ENCODE data around the gene ASF1B. TPM values are rescaled to one million over a fixed set of nuclear protein-coding genes. Genes with fewer than 3 reads are reported as not detected.

Gene ASF1B
- total RNA-seq, 3 donors from 2014 or later, result 18.5 to 26.7 (median 21.0) TPM

DNA sequence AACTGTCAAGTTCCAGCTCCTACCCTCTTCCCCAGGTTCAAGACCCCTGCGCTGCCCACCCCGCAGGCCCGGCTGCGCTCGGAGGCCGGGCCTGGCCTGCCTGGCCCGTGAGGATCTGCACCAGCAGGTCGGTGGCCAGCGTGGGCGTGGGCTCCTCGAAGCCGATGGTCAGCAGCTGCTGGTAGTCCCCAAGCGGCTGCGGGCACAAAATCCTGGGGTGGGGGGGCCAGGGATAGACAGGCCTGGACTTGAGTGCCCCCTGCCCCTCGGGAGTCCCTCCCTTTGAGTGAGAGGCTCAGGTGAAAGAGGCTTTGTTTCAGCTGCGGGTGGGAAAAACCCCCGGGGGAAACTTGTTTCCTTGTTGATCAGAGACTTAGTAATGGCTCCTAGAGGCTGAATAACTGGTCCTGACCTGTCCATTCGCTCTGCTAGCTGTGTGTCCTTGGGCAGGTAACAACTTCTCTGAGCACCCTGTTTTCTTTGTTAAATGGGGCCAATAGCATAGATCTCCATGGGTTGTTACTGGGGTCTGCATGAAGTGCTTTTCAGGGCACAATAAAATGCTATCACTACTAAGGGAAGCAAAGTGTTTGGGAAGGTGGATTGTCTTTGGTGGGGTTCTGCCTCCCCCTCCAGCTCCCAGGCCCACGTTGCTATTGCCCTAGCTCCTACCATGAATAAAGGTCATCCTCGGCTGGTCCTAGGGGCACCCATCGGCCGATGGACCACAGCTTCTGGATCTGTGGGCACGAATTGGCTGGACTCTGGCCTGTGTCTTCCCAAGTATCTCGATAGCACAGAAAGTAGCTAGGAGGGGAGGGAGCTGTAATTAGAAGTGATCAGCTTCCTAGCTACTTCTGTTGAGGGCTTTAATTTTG lies 54.4 kb downstream of the ASF1B start:
- Mint-ChIP-seq H3K4me1 (ENCODE audit: low read depth) (peaks cover 12% of the 10 kb centered on the region), H3K27me3 (ENCODE audit: low read depth) (no peaks in the 10 kb centered on the region), H3K9me3 (no peaks in the 10 kb centered on the region), H3K4me3 (peak overlapping the region; percentile 90), H3K36me3 (ENCODE audit: insufficient read depth) (no peaks in the 10 kb centered on the region)
- ATAC-seq, result peak in 1 of 2 donors; percentile 12
- peak; percentile 20 for DNase-seq

GRCh38 chr19:14080887-14081796 lies 55.2 kb downstream of the ASF1B start:
- H3K36me3 Mint-ChIP-seq (ENCODE audit: insufficient read depth), result no peaks in the 10 kb centered on the region
- DNase-seq, result peak; percentile 99
- no peaks in the 10 kb centered on the region for H3K9me3 Mint-ChIP-seq
- no peaks in the 10 kb centered on the region for H3K27me3 Mint-ChIP-seq (ENCODE audit: low read depth)
- H3K4me3 Mint-ChIP-seq, result peak overlapping the region; percentile 90
- ATAC-seq, result peak; percentile 95
- H3K4me1 Mint-ChIP-seq (ENCODE audit: low read depth), result peaks cover 12% of the 10 kb centered on the region

GRCh38 chr19:14078411-14078810 lies 58.0 kb downstream of the ASF1B start:
- ATAC-seq (no peak), DNase-seq (no peak)
- H3K4me1 Mint-ChIP-seq (ENCODE audit: low read depth), result peaks cover 28% of the 10 kb centered on the region
- H3K4me3 Mint-ChIP-seq, result no peak overlapping the region
- no peaks in the 10 kb centered on the region for H3K9me3 Mint-ChIP-seq
- no peaks in the 10 kb centered on the region for H3K36me3 Mint-ChIP-seq (ENCODE audit: insufficient read depth)
- no peaks in the 10 kb centered on the region for H3K27me3 Mint-ChIP-seq (ENCODE audit: low read depth)

- Mint-ChIP-seq H3K9me3 (no peaks in the 10 kb centered on the region), H3K4me3 (peak overlapping the region; percentile 91), H3K4me1 (ENCODE audit: low read depth) (peaks cover 18% of the 10 kb centered on the region), H3K36me3 (ENCODE audit: insufficient read depth) (no peaks in the 10 kb centered on the region), H3K27me3 (ENCODE audit: low read depth) (no peaks in the 10 kb centered on the region)
- peak; percentile 2 to 8 for ATAC-seq
- peak; percentile 19 for DNase-seq
These were observed 62.2 kb downstream of the ASF1B start for GRCh38 chr19:14073925-14074838.

DNA sequence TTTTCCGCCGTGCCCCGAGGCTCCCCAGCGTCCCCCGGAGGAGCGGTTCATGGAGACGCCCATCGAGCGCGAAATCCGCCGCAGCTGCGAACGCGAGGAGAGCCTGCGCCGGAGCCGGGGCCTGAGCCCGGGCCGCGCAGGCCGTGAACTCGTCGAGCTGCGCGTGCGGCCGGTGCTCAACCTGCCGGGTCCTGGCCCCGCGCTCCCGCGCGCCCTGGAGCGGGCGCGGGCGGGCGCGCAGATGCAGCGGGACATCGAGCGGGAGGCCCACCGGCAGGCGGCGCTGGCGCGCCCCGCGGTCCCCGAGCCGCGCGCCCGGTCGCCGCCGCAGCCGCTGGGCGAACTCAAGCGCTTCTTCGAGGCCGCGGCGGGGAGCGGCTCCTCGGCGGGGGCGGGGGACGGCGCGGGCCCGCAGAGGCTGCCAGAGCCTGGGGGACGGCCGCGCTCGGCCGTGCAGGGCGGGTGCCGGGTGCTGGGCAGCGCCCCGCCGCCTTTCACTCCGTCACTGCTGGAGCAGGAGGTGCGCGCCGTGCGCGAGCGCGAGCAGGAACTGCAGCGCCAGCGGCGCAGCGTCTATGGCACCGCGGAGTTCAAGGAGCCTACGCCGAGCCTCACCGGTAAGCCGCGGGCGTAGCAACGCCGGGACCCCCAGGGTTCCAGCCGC lies 63.0 kb downstream of the ASF1B start:
- H3K27me3 Mint-ChIP-seq (ENCODE audit: low read depth), result no peaks in the 10 kb centered on the region
- H3K4me3 Mint-ChIP-seq, result peak overlapping the region; percentile 91
- DNase-seq, result peak; percentile 72
- peak; percentile 78 for ATAC-seq
- no peaks in the 10 kb centered on the region for H3K9me3 Mint-ChIP-seq
- no peaks in the 10 kb centered on the region for H3K36me3 Mint-ChIP-seq (ENCODE audit: insufficient read depth)
- H3K4me1 Mint-ChIP-seq (ENCODE audit: low read depth), result peaks cover 18% of the 10 kb centered on the region

DNA sequence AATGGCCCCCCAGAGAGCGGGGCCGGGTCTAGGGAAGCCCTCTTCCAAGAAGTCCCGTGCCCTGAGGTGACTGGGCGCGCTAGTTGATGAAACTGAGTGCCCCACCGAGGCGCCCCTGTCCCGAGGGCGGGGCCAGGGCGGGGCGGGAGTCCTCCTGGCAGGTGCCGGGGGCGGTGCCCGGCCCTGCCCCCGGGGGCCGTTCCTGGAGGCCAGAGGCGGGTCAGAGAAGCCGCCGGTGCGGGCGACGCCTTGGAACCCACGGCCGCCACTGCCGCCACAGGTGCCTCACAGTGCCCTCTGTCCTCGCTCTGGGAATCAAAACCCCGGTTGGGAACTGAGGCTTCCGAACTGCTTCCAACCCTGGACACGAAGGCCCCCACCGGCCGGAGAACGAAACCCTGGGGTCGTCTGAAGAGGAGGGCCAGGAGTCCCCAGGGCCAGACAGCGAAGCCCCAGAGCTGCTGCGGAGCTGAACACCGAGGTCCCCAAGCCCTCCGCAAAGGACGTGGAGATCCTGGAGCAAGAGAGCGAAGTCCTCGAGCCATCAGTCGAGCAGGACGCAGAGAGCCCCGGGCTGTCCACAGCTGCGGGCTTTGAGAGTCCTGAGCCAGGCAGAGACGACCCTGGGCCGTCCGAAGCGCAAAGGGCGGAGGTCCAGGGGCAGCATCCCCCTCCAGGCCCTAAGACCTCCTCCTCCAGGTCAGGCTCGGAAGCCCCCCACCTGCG lies 63.7 kb downstream of the ASF1B start, which contains the start of gene MISP3:
Gene MISP3, plus strand, starts transcription at position 252 of the 726 bp plus-strand sequence. CDS start 524 bp downstream, outside the sequence.
- H3K27me3 Mint-ChIP-seq (ENCODE audit: low read depth), result no peaks in the 10 kb centered on the region
- H3K9me3 Mint-ChIP-seq, result no peaks in the 10 kb centered on the region
- peaks cover 18% of the 10 kb centered on the region for H3K4me1 Mint-ChIP-seq (ENCODE audit: low read depth)
- ATAC-seq (peak; percentile 2 to 10), DNase-seq (no peak)
- no peaks in the 10 kb centered on the region for H3K36me3 Mint-ChIP-seq (ENCODE audit: insufficient read depth)
- peak within 1 kb of the TSS; percentile 91 for H3K4me3 Mint-ChIP-seq

GRCh38 chr19:14070268-14071050 lies 65.9 kb downstream of the ASF1B start:
- H3K9me3 Mint-ChIP-seq, result no peaks in the 10 kb centered on the region
- no peaks in the 10 kb centered on the region for H3K27me3 Mint-ChIP-seq (ENCODE audit: low read depth)
- peaks cover 18% of the 10 kb centered on the region for H3K4me1 Mint-ChIP-seq (ENCODE audit: low read depth)
- H3K36me3 Mint-ChIP-seq (ENCODE audit: insufficient read depth), result no peaks in the 10 kb centered on the region
- no peak for ATAC-seq
- DNase-seq, result no peak
- no peak overlapping the region for H3K4me3 Mint-ChIP-seq

Other genes with a start within 250 kb of the ASF1B start
- gene BRME1, start 230.5 kb downstream of the ASF1B start, total RNA-seq, result 1 to 10 TPM; 7.3 to 9.3 (median 8.9) TPM
- 10 to 100 TPM; 34.1 to 40.2 (median 39.6) TPM for gene CC2D1A, start 230.4 kb downstream of the ASF1B start, total RNA-seq
- under 1 TPM in 2 of 3 donors, not detected in 1; 0.08 to 0.30 TPM for gene PODNL1, start 198.2 kb downstream of the ASF1B start, total RNA-seq
- gene DCAF15, start 184.1 kb downstream of the ASF1B start, total RNA-seq, result 10 to 100 TPM; 65.2 to 75.4 (median 66.2) TPM
- 10 to 100 TPM; 11.3 to 13.8 (median 12.3) TPM for gene RFX1, start 130.3 kb downstream of the ASF1B start, total RNA-seq
- gene RLN3, start 108.4 kb downstream of the ASF1B start, total RNA-seq, result not detected
- gene IL27RA, start 104.8 kb downstream of the ASF1B start, total RNA-seq, result 100 to 1,000 TPM in 1 of 3 donors, 10 to 100 TPM in 2; 91.2 to 102 (median 94.0) TPM
- not detected for gene PALM3, start 74.5 kb downstream of the ASF1B start, total RNA-seq
- gene MISP3, start 63.8 kb downstream of the ASF1B start, total RNA-seq, result under 1 TPM; 0.24 to 0.48 (median 0.43) TPM
- gene C19orf67, start 50.8 kb downstream of the ASF1B start, total RNA-seq, result under 1 TPM in 1 of 3 donors, not detected in 2; 0.48 TPM
- 100 to 1,000 TPM in 2 of 3 donors, 10 to 100 TPM in 1; 90.0 to 130 (median 112) TPM for gene SAMD1, start 45.8 kb downstream of the ASF1B start, total RNA-seq
- gene PRKACA, start 18.8 kb downstream of the ASF1B start, total RNA-seq, result 10 to 100 TPM; 45.0 to 46.1 (median 45.3) TPM
- 10 to 100 TPM; 22.2 to 30.2 (median 23.6) TPM for gene ADGRL1, start 69.6 kb upstream of the ASF1B start, total RNA-seq
- 100 to 1,000 TPM; 217 to 280 (median 218) TPM for gene ADGRE5, start 244.9 kb upstream of the ASF1B start, total RNA-seq